Rectal smooth muscle tissue (tissue), 1 donor: ENCODE measurements around the gene COX7B2.

Source experiments
- H3K27ac ChIP-seq: one replicate; pipeline ENCODE4 v1.7.0; 2013; ENCODE audit warnings: low read depth, low read length, inconsistent platforms
- H3K27me3 ChIP-seq: one replicate; pipeline ENCODE4 v1.7.0; 2013; ENCODE audit warnings: low read length; ENCODE audit not compliant: control insufficient read depth, insufficient read depth
- H3K36me3 ChIP-seq: one replicate; pipeline ENCODE4 v1.7.0; 2013; ENCODE audit warnings: low read length; ENCODE audit not compliant: control insufficient read depth, insufficient read depth
- H3K4me1 ChIP-seq: one replicate; pipeline ENCODE4 v1.7.0; 2013; ENCODE audit warnings: low read length; ENCODE audit not compliant: control insufficient read depth, insufficient read depth
- H3K4me3 ChIP-seq: one replicate; pipeline ENCODE4 v1.7.0; 2013; ENCODE audit warnings: low read length
- H3K9ac ChIP-seq: one replicate; pipeline ENCODE4 v1.7.0; 2013; ENCODE audit warnings: low read length

The COX7B2 gene

DNA sequence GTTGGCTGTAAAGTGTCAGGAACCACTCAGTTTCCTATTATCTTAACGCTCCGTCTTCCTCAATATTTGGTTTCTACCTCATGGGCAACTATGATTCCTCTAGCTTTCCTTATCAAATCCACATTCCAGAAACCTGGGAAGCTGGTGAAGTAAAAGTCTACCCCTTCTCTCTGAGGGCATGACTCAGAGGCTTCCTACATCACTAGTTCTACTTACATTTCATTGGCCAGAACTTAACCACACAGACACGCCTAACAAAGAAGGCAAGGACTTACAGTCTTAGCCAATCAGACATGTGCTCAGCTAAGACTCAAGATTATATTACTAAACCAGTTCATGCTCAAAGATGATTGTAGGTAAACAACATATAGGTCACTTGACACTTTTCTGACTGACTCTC lies 30.4 kb downstream of the COX7B2 start:
- Histone ChIP-seq H3K4me1 (no peaks in the 10 kb centered on the region), H3K27me3 (no peaks in the 10 kb centered on the region)

DNA sequence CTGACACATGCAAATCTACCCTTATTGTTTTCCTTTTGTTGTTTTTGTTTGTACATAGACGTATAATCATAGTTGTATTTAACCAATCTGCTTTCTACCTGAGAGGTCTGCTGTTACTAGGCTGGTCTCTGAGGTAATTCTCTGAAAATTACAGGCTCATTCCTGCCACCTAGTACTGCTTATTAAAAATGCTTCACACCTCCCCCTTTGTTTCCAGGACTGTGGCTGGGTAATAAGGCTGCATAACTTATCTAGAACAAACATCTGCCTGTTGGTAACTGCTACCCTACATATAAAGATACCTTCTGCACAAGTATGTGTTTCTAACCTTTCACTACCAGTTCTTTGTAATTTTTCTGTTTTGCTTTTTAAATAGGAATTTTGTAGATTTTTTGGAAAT lies 34.2 kb downstream of the COX7B2 start:
- no peaks in the 10 kb centered on the region for H3K27me3 ChIP-seq
- H3K4me1 ChIP-seq = no peaks in the 10 kb centered on the region
- H3K36me3 ChIP-seq = no peaks in the 10 kb centered on the region
- H3K27ac ChIP-seq = no peak overlapping the region
- H3K4me3 ChIP-seq = no peak overlapping the region
- H3K9ac ChIP-seq = no peak overlapping the region

More for the DNA sequence above, 30.4 kb downstream of the COX7B2 start:
- no peak overlapping the region for H3K4me3 ChIP-seq
- H3K9ac ChIP-seq = no peak overlapping the region
- H3K27ac ChIP-seq = no peak overlapping the region
- H3K36me3 ChIP-seq = no peaks in the 10 kb centered on the region

DNA sequence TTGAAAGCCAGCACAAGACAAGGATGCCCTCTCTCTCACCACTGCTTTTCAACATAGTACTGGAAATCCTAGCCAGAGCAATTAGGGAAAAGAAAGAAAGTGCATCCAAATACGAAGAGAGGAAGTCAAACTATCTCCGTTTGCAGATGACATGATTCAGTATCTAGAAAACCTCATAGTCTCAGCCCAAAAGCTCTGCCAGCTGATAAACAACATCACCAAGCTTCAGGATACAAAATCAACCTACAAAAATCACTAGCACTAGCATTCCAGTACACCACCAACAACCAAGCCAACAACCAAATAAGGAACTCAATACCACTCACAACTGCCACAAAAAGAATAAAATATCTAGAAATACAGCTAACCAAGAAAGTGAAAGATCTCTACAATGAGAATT lies 38.6 kb downstream of the COX7B2 start:
- H3K9ac ChIP-seq = no peak overlapping the region
- H3K4me1 ChIP-seq = no peaks in the 10 kb centered on the region
- no peak overlapping the region for H3K4me3 ChIP-seq
- H3K27ac ChIP-seq = no peak overlapping the region
- no peaks in the 10 kb centered on the region for H3K27me3 ChIP-seq
- no peaks in the 10 kb centered on the region for H3K36me3 ChIP-seq

DNA sequence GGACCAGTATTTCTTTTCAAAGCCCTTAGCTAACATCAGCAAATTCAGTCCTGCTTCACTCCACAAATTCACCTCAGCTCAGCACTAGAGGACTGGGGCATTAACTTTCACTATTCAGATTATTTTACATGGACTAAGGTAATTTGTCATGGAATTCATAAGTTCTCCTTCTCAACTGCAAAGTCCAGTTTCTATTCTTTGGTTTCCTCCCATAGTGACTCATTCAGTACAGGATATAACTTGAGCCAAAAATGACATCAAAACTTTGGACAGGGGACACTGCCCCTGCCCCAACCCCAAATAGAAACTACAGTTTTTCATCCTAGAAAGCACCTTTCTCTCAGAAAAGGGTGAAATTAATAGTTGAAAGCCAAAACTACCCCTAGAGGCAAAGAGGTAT lies 52.7 kb downstream of the COX7B2 start:
- H3K4me1 ChIP-seq = no peaks in the 10 kb centered on the region
- no peak overlapping the region for H3K4me3 ChIP-seq
- no peak overlapping the region for H3K9ac ChIP-seq
- no peak overlapping the region for H3K27ac ChIP-seq
- no peaks in the 10 kb centered on the region for H3K27me3 ChIP-seq
- no peaks in the 10 kb centered on the region for H3K36me3 ChIP-seq

DNA sequence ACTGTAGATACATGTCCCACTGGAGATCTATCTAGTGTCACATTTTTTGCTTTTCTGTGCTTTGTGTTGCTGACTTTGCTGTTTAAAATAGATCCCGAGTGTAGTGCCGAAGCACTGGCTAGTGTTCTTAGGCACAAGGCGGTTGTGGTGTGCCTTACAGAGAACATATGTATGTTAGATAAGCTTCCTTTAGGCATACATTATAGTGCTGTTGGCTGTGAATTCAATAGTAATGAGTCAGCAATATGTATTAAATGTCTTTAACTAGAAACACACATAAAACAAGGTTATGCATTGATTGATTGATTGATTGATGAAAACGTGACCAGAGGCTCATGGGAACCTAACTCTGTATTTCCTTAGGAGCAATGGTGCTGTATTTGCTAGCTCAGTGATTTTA lies 56.2 kb downstream of the COX7B2 start:
- no peaks in the 10 kb centered on the region for H3K27me3 ChIP-seq
- H3K36me3 ChIP-seq = no peaks in the 10 kb centered on the region
- H3K27ac ChIP-seq = no peak overlapping the region
- no peak overlapping the region for H3K4me3 ChIP-seq
- no peak overlapping the region for H3K9ac ChIP-seq
- H3K4me1 ChIP-seq = no peaks in the 10 kb centered on the region

DNA sequence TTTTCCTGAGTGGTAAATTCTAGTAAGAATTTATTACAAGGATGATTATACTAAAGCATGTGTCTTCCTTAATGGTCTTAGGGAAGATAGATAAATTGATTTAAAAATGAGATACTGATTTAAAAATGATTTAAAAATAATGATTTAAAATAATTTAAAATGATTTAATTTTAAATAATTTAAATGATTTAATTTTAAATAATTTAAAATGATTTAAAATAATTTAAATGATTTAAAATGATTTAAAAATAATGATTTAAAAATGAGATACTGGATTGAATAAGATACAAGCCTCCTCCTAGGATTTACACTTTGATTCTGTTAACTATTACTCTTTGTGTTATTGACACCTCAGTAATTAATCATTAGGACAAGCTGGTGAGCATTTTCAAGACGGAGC lies 59.0 kb downstream of the COX7B2 start:
- no peak overlapping the region for H3K9ac ChIP-seq
- H3K4me1 ChIP-seq = no peaks in the 10 kb centered on the region
- no peak overlapping the region for H3K27ac ChIP-seq
- no peaks in the 10 kb centered on the region for H3K27me3 ChIP-seq
- no peak overlapping the region for H3K4me3 ChIP-seq
- no peaks in the 10 kb centered on the region for H3K36me3 ChIP-seq

DNA sequence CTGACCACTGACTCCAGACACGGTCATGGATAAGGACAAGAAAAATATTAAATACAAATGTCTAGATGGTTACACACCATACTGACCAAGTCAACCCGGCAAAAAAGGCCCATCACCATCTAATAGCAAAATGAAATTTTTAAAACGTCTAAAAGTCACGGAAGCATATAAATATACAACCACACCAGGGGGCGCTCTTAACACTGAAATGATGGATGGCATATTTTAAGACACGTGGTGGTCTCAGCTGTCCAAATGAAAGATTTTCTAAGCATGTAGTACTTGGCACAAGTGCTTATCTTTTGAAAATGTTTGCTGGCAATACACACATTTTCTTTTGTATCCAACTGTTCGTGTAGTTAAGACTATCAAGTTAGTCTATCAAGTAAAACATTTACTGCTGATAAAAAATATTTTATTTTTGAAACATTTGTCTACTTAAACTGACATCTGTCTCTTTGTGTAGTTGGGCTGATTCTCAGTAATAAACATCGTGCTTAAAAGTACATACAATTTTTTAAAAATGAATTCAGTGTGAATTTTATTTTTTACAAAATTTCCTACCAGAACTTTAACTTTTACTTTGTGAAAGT lies 64.6 kb downstream of the COX7B2 start:
- Histone ChIP-seq H3K4me1 (no peaks in the 10 kb centered on the region), H3K4me3 (no peak overlapping the region), H3K27ac (no peak overlapping the region), H3K27me3 (no peaks in the 10 kb centered on the region), H3K36me3 (no peaks in the 10 kb centered on the region), H3K9ac (no peak overlapping the region)

DNA sequence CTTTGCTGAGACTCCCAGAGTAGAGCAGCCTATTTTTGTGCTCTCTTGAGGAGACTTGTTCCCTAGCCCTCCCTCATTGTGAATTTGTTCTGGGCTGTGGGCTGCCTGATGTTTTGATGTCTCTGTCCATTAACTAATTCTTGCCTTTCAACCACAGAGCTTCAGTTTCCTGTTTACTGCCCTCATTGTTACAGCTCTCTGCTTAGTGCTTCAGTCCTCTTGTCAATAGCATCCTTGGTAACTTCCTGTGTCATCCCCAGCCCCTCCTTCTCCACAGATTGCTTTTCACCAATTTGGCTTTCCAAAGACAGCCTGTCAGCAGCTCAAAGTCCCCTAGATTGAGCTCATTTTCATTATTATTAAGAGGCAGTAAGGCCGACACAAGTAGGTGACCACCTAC lies 69.9 kb downstream of the COX7B2 start:
- Histone ChIP-seq H3K27me3 (no peaks in the 10 kb centered on the region), H3K9ac (no peak overlapping the region), H3K27ac (no peak overlapping the region), H3K4me1 (no peaks in the 10 kb centered on the region), H3K36me3 (no peaks in the 10 kb centered on the region), H3K4me3 (no peak overlapping the region)

DNA sequence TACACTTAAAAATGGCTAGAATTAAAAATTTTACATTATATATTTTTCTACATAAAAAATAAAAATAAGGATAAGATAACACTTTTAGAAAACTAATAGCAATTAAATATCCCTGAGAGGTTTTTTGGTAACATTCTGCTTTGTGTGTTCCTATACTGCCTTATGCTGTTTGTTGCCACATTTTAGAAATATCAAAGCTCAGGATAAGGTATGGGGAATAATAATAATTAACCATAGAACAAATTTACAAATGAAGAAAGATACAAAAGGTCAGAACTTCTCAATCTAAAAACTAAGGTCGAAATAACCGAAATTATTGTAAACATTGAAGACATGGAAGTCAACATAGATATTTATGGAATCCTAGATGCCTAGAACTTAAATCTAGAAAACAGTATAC lies 71.4 kb downstream of the COX7B2 start:
- no peaks in the 10 kb centered on the region for H3K36me3 ChIP-seq
- H3K27ac ChIP-seq = no peak overlapping the region
- no peak overlapping the region for H3K4me3 ChIP-seq
- no peaks in the 10 kb centered on the region for H3K4me1 ChIP-seq
- H3K9ac ChIP-seq = no peak overlapping the region
- no peaks in the 10 kb centered on the region for H3K27me3 ChIP-seq

DNA sequence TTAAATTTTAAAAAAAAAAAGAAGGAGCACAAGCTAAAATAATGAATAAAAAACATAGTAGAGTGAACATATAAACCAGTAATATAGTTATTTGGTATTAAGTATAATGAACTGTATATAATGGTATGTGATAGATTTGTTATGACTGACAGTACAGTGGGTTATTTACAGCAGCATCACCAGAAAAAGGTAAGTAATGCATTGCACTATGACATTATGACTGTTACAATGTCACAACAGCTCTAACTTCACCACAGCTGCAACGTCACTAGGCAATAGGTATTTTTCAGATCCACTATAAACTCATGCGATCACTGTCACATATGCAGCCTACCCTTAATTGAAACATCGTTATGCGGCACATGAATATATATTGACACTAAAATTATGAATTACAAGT lies 72.5 kb downstream of the COX7B2 start:
- Histone ChIP-seq H3K4me1 (no peaks in the 10 kb centered on the region), H3K9ac (no peak overlapping the region), H3K27ac (no peak overlapping the region), H3K4me3 (no peak overlapping the region), H3K27me3 (no peaks in the 10 kb centered on the region), H3K36me3 (no peaks in the 10 kb centered on the region)

DNA sequence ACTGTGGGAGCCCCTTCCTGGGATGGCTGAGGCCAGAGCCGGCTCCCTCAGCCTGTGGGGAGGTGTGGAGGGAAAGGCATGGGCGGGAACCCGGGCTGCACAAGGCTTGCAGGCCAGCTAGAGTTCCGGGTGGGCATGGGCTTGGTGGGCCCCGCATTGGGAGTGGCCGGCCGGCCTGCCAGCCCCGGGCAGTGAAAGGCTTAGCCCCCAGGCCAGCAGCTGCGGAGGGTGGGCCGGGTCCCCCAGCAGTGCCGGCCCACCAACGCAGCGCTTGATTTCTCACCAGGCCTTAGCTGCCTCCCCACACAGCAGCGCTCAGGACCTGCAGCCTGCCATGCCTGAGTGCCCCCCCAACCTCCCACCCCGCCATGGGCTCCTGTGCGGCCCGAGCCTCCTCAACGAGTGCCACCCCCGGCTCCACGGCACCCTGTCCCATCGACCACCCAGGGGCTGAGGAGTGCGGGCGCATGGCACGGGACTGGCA lies 78.0 kb downstream of the COX7B2 start:
- H3K27ac ChIP-seq = no peak overlapping the region
- H3K27me3 ChIP-seq = no peaks in the 10 kb centered on the region
- H3K4me3 ChIP-seq = no peak overlapping the region
- no peaks in the 10 kb centered on the region for H3K4me1 ChIP-seq
- no peak overlapping the region for H3K9ac ChIP-seq
- H3K36me3 ChIP-seq = no peaks in the 10 kb centered on the region

DNA sequence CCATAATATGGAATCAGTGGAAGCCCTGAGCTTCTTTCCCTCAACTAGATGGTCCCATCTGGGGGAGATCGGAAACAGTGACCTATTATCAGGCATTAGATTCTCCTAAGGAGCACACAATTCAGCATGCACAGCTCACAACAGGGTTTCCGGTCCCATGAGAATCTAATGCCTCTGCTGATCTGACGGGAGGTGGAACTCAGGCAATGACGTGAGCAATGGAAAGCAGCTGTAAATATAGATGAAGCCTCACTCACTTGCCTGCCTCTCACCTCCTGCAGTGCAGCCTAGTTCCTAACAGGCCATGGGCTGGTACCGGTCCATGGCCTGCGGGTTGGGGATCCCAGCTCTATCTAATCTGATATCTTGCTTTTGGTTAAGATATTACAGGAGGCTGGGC lies 88.9 kb downstream of the COX7B2 start:
- H3K9ac ChIP-seq = no peak overlapping the region
- no peaks in the 10 kb centered on the region for H3K4me1 ChIP-seq
- no peaks in the 10 kb centered on the region for H3K36me3 ChIP-seq
- no peaks in the 10 kb centered on the region for H3K27me3 ChIP-seq
- H3K27ac ChIP-seq = no peak overlapping the region
- H3K4me3 ChIP-seq = no peak overlapping the region

DNA sequence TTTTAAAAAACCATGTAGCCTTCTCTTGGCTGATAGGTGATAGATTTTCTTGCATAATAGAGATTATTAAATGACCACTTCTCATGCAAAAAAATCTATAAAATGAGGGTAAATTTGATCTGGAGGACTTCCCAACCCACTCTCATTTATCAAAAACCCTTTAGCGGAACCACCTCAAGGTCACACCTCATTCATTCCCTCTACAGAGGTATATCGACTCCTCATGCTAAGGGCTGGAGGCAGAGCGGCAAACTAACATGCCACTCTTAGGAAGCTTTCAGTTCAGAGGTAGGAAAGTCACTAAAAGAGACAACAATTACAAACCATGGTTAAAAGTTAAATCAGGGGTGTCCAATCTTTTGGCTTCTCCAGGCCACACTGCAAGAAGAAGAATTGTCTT lies 90.0 kb downstream of the COX7B2 start:
- H3K4me3 ChIP-seq = no peak overlapping the region
- no peak overlapping the region for H3K27ac ChIP-seq
- H3K27me3 ChIP-seq = no peaks in the 10 kb centered on the region
- no peaks in the 10 kb centered on the region for H3K36me3 ChIP-seq
- H3K9ac ChIP-seq = no peak overlapping the region
- H3K4me1 ChIP-seq = no peaks in the 10 kb centered on the region
